SK-N-SH (cell line): Measurements from ENCODE around the gene IRF2.

Experiments
- CHD2 ChIP-seq: fragments of 150-350 bp; IDR thresholded peaks from 2 replicates; pipeline ENCODE4 v1.6.1; 2018; ENCODE audit warnings: low read length; ENCODE audit not compliant: partially characterized antibody
- CTCF ChIP-seq: fragments of 200-600 bp; sonication (generic); IDR thresholded peaks from 2 replicates; pipeline ENCODE4 v1.6.1; 2017; ENCODE audit warnings: antibody characterized with exemption, mild to moderate bottlenecking, moderate library complexity
- SMC3 ChIP-seq: IDR thresholded peaks from 2 replicates; pipeline ENCODE4 v1.6.1; 2012; ENCODE audit warnings: low read depth, low read length, improper control_type of control experiment
- TAF1 ChIP-seq: IDR thresholded peaks from 2 replicates; pipeline ENCODE4 v1.6.1; 2012; ENCODE audit warnings: low read depth, mild to moderate bottlenecking, low read length, moderate library complexity, borderline replicate concordance
- TCF12 ChIP-seq: IDR thresholded peaks from 2 replicates; pipeline ENCODE4 v1.4.0; 2012
- USF2 ChIP-seq: fragments of 150-350 bp; IDR thresholded peaks from 2 replicates; pipeline ENCODE4 v1.6.1; 2017; ENCODE audit warnings: antibody characterized with exemption, low read length, low read depth, borderline replicate concordance
- ZBTB33 ChIP-seq: IDR thresholded peaks from 2 replicates; pipeline ENCODE4 v1.4.0; 2012; ENCODE audit warnings: low read depth, borderline replicate concordance

- no peak for TF ChIP-seq CTCF
- peak; percentile 60 for TF ChIP-seq TCF12
- TF ChIP-seq CHD2: no peak
- TF ChIP-seq TAF1: no peak
- no peak for TF ChIP-seq ZBTB33
- TF ChIP-seq SMC3: no peak
- TF ChIP-seq USF2: no peak
Measured at GRCh38 chr4:184337907-184338306, 136.4 kb downstream of the IRF2 start.
